GM23338 (cell line): ENCODE measurements around the gene RASGRF2. TPM values are rescaled to one million over a fixed set of nuclear protein-coding genes. Genes with fewer than 3 reads are reported as not detected.

Source experiments
- ATAC-seq: fragments of 200-7000 bp; cut with Tn5 transposase; 3 replicates; pipeline ENCODE4 v1.9.1; 2020
- DNase-seq: peaks from one replicate; pipeline ENCODE4 v3.0.0-alpha.2; 2015; ENCODE audit warnings: low spot score
- H2AFZ ChIP-seq: fragments of 200-600 bp; sonication (generic); 2 replicates; pipeline ENCODE4 v1.8.0; 2016; ENCODE audit warnings: antibody characterized with exemption, mild to moderate bottlenecking, moderate library complexity
- H3F3A ChIP-seq: fragments of 200-600 bp; sonication (generic); replicated peaks from 2 replicates; pipeline ENCODE4 v1.8.0; 2017; ENCODE audit warnings: antibody characterized with exemption, mixed run types, low read depth
- H3K27ac ChIP-seq: fragments of 200-600 bp; sonication (generic); 2 replicates; pipeline ENCODE4 v1.6.1; 2016; ENCODE audit warnings: low read depth
- H3K27me3 ChIP-seq: fragments of 200-600 bp; sonication (generic); 2 replicates; pipeline ENCODE4 v1.8.0; 2016; ENCODE audit warnings: mild to moderate bottlenecking, mixed run types, moderate library complexity; ENCODE audit not compliant: insufficient read depth
- H3K36me3 ChIP-seq: fragments of 200-600 bp; sonication (generic); 2 replicates; pipeline ENCODE4 v1.8.0; 2016; ENCODE audit warnings: mild to moderate bottlenecking; ENCODE audit not compliant: insufficient read depth
- H3K4me1 ChIP-seq: fragments of 200-600 bp; sonication (generic); 2 replicates; pipeline ENCODE4 v1.8.0; 2016; ENCODE audit warnings: mild to moderate bottlenecking, moderate library complexity; ENCODE audit not compliant: insufficient read depth
- H3K4me2 ChIP-seq: fragments of 200-600 bp; sonication (generic); 2 replicates; pipeline ENCODE4 v1.7.1; 2017; ENCODE audit warnings: mixed run types
- H3K4me3 ChIP-seq: fragments of 200-600 bp; sonication (generic); 2 replicates; pipeline ENCODE4 v1.6.1; 2016; ENCODE audit warnings: mixed run types
- H3K79me2 ChIP-seq: fragments of 200-600 bp; sonication (generic); replicated peaks from 2 replicates; pipeline ENCODE4 v1.8.0; 2017; ENCODE audit warnings: mild to moderate bottlenecking; ENCODE audit not compliant: insufficient read depth
- H3K9me2 ChIP-seq: fragments of 200-600 bp; sonication (generic); 2 replicates; pipeline ENCODE4 v1.8.0; 2017; ENCODE audit not compliant: insufficient read depth
- H4K20me1 ChIP-seq: fragments of 200-600 bp; sonication (generic); replicated peaks from 2 replicates; pipeline ENCODE4 v1.8.0; 2017; ENCODE audit warnings: mild to moderate bottlenecking; ENCODE audit not compliant: insufficient read depth
- H3K27ac Mint-ChIP-seq: 2 replicates; pipeline ENCODE4 v1.8.0; 2020; ENCODE audit warnings: inconsistent platforms, mild to moderate bottlenecking, moderate library complexity, mixed read lengths
- H3K27me3 Mint-ChIP-seq: 3 replicates; pipeline ENCODE4 v1.8.0; 2022; ENCODE audit warnings: low read depth, mild to moderate bottlenecking, moderate library complexity, mixed read lengths, inconsistent platforms; ENCODE audit not compliant: insufficient read depth, poor library complexity
- H3K36me3 Mint-ChIP-seq: 3 replicates; pipeline ENCODE4 v1.8.0; 2021; ENCODE audit warnings: low read depth, mild to moderate bottlenecking, inconsistent platforms, moderate library complexity, mixed read lengths
- H3K4me1 Mint-ChIP-seq: 3 replicates; pipeline ENCODE4 v1.8.0; 2020; ENCODE audit warnings: mild to moderate bottlenecking, inconsistent platforms, mixed read lengths
- H3K4me3 Mint-ChIP-seq: 3 replicates; pipeline ENCODE4 v1.8.0; 2021; ENCODE audit warnings: moderate library complexity, mild to moderate bottlenecking, inconsistent platforms, mixed read lengths
- H3K9me3 Mint-ChIP-seq: 3 replicates; pipeline ENCODE4 v1.8.0; 2020; ENCODE audit warnings: moderate library complexity, mild to moderate bottlenecking, inconsistent platforms, mixed read lengths
- CREB1 ChIP-seq: fragments of 250-450 bp; sonication (Bioruptor Pico); IDR thresholded peaks from 2 replicates; pipeline ENCODE4 v1.5.0; 2020; ENCODE audit warnings: low read depth, mild to moderate bottlenecking, moderate library complexity
- CTCF ChIP-seq, 2 experiments: fragments of 200-600 bp in 1 of 2; sonication (generic) in 1 of 2; conservative IDR thresholded peaks; 2 replicates each; pipeline versions ENCODE4 v1.5.1 to v1.6.1; 2016 to 2017; ENCODE audit warnings: antibody characterized with exemption in 2 of 2, low read depth in 2 of 2, mild to moderate bottlenecking in 2 of 2, moderate library complexity in 1 of 2
- ETS1 ChIP-seq: IDR thresholded peaks from 2 replicates; pipeline ENCODE4 v1.6.1; 2016; ENCODE audit warnings: antibody characterized with exemption
- EZH2 ChIP-seq: fragments of 200-600 bp; sonication (generic); IDR thresholded peaks from one replicate; pipeline ENCODE4 v1.8.0; 2017; ENCODE audit warnings: antibody characterized with exemption, mild to moderate bottlenecking, low read depth; ENCODE audit not compliant: unreplicated experiment
- EZH2phosphoT487 ChIP-seq: fragments of 200-600 bp; sonication (generic); IDR thresholded peaks from one replicate; pipeline ENCODE4 v1.8.1; 2018; ENCODE audit warnings: antibody characterized with exemption; ENCODE audit not compliant: unreplicated experiment
- NANOG ChIP-seq: IDR thresholded peaks from 2 replicates; pipeline ENCODE4 v1.6.1; 2016; ENCODE audit warnings: antibody characterized with exemption, borderline replicate concordance
- POLR2AphosphoS5 ChIP-seq: IDR thresholded peaks from 2 replicates; pipeline ENCODE4 v1.6.1; 2016; ENCODE audit warnings: antibody characterized with exemption, low read depth
- REST ChIP-seq: IDR thresholded peaks from one replicate; pipeline ENCODE4 v1.6.1; 2018; ENCODE audit warnings: antibody characterized with exemption; ENCODE audit not compliant: unreplicated experiment
- ZNF331 ChIP-seq: fragments of 250-450 bp; sonication (Bioruptor Pico); IDR thresholded peaks from 2 replicates; pipeline ENCODE4 v1.5.0; 2020; ENCODE audit warnings: low read depth, mild to moderate bottlenecking, moderate library complexity
- polyA plus RNA-seq: library from polyadenylated mRNA; unstranded; fragments of >200 nt; fragmentation: Nextera tagmentation; extraction: Ambion mirVana; gene quantifications from 2 replicates; pipeline ENCODE4 v1.2.1, GENCODE V29; 2016
- total RNA-seq: library from RNA; depleted of rRNA; stranded (reverse); fragments of >200 nt; shearing (Covaris generic); gene quantifications from 2 replicates; pipeline ENCODE4 v1.2.3, GENCODE V29; 2014

The RASGRF2 gene
- total and polyA plus RNA-seq, 2 experiments from 2014 or later, result 5.0 to 19.2 TPM

- TF ChIP-seq NANOG, result no peak
- no peak for TF ChIP-seq EZH2phosphoT487
- TF ChIP-seq CREB1 (CRISPR knock-in tag), result no peak
- no peak for TF ChIP-seq EZH2
- TF ChIP-seq ETS1, result no peak
- TF ChIP-seq ZNF331, result no peak
- TF ChIP-seq CTCF (conservative IDR thresholded peaks at IDR 0.05; ENCODE audit: low read depth in 2 of 2), result no peak
- no peak for TF ChIP-seq REST
These were observed 75.4 kb downstream of the RASGRF2 start (continued) for GRCh38 chr5:81035522-81035921.

- ATAC-seq (no peak), DNase-seq (no peak)
- Histone ChIP-seq H3K4me1 (no peaks in the 10 kb centered on the region), H3K4me3 (no peak overlapping the region), H3K4me2 (no peak overlapping the region), H3K79me2 (peaks cover 6% of the 10 kb centered on the region; the same call in 1 of the 2 replicates), H3K27me3 (no peaks in the 10 kb centered on the region), H3F3A (no peaks in the 10 kb centered on the region), H3K36me3 (no peaks in the 10 kb centered on the region; the same call in 1 of the 2 replicates), H4K20me1 (no peaks in the 10 kb centered on the region), H3K27ac (no peak overlapping the region), H2AFZ (no peak overlapping the region), H3K9me2 (no peaks in the 10 kb centered on the region; the same call in 1 of the 2 replicates)
- Mint-ChIP-seq H3K27me3 (no peaks in the 10 kb centered on the region), H3K9me3 (peaks cover 17% of the 10 kb centered on the region), H3K27ac (no peak overlapping the region), H3K4me3 (no peak overlapping the region), H3K36me3 (peaks cover 3% of the 10 kb centered on the region; the same call in 2 of the 3 replicates), H3K4me1 (peaks cover 4% of the 10 kb centered on the region; the same call in 1 of the 3 replicates)
- no peak for TF ChIP-seq POLR2AphosphoS5
- no peak for TF ChIP-seq ETS1
- TF ChIP-seq REST, result no peak
- TF ChIP-seq ZNF331, result no peak
- no peak for TF ChIP-seq EZH2phosphoT487
- TF ChIP-seq EZH2, result no peak
These were observed 78.3 kb downstream of the RASGRF2 start for GRCh38 chr5:81038495-81038894.
